Right lobe of liver (tissue), 4 donors: Measurements from ENCODE around the gene RHOD.

Source experiments
- CTCF ChIP-seq, 4 donors: fragments of 200-600 bp in 3 of 4; fragments of 450-650 bp in 1 of 4; IDR thresholded peaks; one replicate each; pipeline versions ENCODE4 v1.5.1 to v1.8.0; 2016 to 2022; ENCODE audit warnings: antibody characterized with exemption in 4 of 4, mild to moderate bottlenecking in 2 of 4
- POLR2A ChIP-seq: fragments of 450-650 bp; IDR thresholded peaks from one replicate; pipeline ENCODE4 v1.6.1; 2017; ENCODE audit warnings: antibody characterized with exemption, mild to moderate bottlenecking
- donor health status: DM: no; HTN: no; CAD: no.
- donor health status: DM: no; HTN: no; CAD: no.
- donor health status: DM: no; HTN: yes; CAD: no.

DNA sequence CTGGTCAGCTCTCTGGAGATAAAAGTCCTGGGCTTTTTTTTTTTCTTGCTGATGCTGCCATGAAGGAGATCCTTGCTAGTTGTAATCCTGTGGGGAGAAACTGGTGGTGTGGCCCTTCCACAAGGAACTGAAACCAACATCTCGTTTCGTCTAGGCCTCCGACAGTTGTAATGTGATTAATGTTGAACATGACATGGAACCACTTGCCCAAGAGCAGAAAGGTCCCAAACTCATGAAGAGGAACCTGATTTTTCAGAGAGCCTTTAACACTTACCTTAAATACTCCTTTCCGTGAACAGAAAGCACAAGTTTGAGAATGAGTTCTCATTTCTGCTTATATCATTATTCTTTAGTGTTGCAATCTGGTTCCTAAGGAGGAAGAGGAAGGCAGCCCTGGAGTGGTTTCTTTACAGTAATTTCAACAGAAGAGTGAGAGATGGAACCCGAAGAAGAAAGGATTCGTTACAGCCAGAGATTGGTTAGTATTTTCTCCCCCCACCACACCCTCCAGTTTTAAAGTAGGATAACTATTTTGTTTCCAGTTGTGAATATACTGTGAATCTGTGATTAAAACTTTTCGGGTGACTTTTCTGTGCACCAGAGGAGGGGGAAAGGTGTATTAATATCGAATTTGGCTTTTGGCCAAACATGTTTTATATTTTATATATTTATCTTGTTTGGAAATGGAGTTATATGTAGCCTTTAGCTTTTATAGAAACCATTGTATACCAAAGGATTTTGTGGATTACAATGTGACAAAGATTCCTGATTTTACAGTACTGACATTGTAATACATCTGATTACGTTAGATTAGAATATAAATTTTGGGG is 64.4 kb downstream of the RHOD start:
- no peak for TF ChIP-seq CTCF (IDR thresholded peaks at IDR 0.05)
- TF ChIP-seq POLR2A = peak; percentile 41
